ENCODE data around the gene SVEP1.
"Not testable (repeated sequence)": the region's sequence is repeated elsewhere in the genome, so short reads cannot be mapped to it uniquely, and the experiment has no call there.

- not testable (repeated sequence) for TF ChIP-seq CTCF (IDR thresholded peaks at IDR 0.05; ENCODE audit: low read depth, low read length, poor library complexity, severe bottlenecking); EZH2phosphoT487 (IDR thresholded peaks at IDR 0.05; ENCODE audit: borderline replicate concordance, low read length)
These were observed 180.5 kb downstream of the SVEP1 start for GRCh38 chr9:110398992-110399391.

Data from DOHH2 (cell line).